ENCODE results near the gene LPP. TPM values are rescaled to one million over a fixed set of nuclear protein-coding genes. Genes with fewer than 3 reads are reported as not detected.

The LPP gene
- total RNA-seq, 3 donors from 2014 or later = 262 to 816 (median 325) TPM

DNA sequence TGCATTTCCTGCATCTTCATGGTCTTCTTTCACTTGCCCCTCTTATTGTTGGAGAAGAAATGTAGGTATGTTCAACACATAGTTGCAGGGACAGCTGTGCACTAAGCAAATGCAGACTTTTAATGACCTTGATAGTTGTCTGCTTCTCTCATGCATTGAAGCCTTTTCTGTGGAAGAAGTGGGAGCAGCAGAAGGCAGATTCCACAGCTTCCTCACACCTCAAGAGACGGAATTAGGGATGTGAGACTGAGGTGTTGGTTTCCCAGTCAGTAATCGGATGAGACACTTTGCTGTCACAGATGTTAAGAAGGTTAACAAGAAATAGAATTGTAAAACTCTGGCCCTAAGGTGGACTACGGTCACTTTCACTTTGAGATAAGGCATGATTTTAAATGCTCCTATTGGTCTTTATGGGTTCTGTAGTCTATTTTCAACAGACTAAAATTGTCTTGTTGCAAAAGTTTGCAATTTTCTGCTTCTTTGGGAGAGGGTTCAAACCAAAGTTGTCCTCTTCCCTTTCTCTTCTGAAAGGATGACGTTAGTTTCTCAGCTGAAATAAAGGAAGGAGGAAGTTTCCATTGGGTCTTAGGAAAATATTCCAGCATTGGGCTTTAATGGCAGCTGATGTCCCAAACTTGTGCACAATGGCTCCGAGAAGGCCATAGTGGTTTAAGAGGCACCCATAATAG is 117.4 kb downstream of the LPP start:
- TF ChIP-seq, protein P1, sequence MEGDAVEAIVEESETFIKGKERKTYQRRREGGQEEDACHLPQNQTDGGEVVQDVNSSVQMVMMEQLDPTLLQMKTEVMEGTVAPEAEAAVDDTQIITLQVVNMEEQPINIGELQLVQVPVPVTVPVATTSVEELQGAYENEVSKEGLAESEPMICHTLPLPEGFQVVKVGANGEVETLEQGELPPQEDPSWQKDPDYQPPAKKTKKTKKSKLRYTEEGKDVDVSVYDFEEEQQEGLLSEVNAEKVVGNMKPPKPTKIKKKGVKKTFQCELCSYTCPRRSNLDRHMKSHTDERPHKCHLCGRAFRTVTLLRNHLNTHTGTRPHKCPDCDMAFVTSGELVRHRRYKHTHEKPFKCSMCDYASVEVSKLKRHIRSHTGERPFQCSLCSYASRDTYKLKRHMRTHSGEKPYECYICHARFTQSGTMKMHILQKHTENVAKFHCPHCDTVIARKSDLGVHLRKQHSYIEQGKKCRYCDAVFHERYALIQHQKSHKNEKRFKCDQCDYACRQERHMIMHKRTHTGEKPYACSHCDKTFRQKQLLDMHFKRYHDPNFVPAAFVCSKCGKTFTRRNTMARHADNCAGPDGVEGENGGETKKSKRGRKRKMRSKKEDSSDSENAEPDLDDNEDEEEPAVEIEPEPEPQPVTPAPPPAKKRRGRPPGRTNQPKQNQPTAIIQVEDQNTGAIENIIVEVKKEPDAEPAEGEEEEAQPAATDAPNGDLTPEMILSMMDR (IDR thresholded peaks at IDR 0.05) = no peak
- Histone ChIP-seq H3K4me3 (no peak overlapping the region), H3K9me3 (no peaks in the 10 kb centered on the region), H3K4me1 (ENCODE audit: low read depth) (peaks cover 49% of the 10 kb centered on the region), H3K36me3 (ENCODE audit: low read depth) (no peaks in the 10 kb centered on the region)
- ATAC-seq = no peak
- intact Hi-C loops (cut with DNase I, micrococcal nuclease) = no loop called here
- DNase-seq = no peak

DNA sequence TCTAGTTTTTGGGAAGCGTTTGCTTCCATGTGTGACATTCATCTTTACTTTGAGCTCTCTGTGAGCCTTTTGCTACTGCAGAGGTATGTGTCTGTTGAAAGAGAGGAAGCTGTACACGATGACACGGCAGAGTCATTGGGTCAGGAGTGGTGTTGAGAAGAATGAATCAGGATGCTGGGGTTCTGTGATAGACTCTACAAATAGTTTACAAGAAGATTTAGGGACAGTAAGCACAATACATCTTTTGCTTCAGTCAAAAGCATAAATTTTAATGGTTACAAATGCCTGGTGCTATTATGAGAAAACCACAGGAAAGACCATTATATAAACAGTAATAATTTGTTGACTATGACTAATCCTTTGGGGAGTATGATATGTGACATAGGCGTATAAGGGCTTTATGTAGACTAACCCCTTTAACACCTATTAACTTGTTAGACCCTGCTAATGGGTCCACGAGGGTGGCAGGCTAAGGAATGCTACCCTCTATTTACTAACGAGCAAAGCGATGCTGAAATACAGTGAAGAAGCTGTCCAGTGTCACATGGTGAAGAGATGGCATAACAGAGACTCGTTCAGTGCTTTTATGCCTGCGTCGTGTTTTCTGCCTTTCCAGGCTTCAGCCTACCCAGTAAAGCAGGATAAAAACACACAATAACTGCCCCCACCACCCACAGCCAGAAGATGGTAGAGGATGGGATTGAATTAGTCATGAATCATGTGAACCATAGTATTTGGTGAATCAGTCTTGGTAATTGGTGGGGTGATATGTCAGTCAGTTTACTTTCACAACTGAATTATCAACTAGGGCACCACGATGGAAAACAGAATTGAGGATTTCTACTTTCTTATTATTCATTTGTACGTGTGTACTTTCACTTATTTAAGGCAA is 118.8 kb downstream of the LPP start:
- Histone ChIP-seq H3K4me3 (no peak overlapping the region), H3K9me3 (no peaks in the 10 kb centered on the region), H3K4me1 (ENCODE audit: low read depth) (peaks cover 39% of the 10 kb centered on the region), H3K36me3 (ENCODE audit: low read depth) (no peaks in the 10 kb centered on the region)
- ATAC-seq = no peak
- no peak for DNase-seq
- TF ChIP-seq, protein P1 (IDR thresholded peaks at IDR 0.05) = no peak
- intact Hi-C loops (cut with DNase I, micrococcal nuclease) = no loop called here

DNA sequence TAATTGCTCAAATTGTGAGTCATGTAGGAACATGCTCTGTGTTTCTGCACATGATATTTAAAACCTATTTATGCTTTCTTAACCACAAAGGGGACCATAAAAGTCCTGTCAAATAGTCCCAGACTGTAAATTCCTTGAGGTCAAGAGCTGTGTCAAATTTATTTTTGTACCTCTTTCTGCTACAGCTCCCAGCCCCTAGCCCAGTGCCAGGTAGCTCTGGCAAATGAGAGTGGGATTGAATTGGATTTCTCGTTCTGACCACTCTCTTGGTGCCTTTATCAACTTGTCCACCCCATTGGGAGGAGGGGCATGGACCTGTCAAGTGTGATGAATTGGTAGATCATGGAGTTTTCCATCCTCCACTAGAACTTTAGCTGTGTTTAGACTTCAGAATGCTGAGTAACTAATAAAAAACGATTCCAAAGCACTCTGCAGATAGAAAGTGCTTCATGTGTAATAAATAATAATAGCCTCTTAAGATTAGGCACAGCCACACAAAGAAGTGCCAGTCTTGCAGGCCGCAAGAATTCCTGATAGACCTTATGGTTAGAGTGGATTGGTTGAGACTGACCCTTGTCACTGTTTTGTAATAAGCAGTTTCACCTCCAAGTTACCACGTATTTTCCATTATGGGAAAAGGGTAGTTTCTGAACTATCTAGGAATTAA is 120.4 kb downstream of the LPP start:
- H3K4me1 ChIP-seq (ENCODE audit: low read depth) = peaks cover 25% of the 10 kb centered on the region
- no peak for DNase-seq

DNA sequence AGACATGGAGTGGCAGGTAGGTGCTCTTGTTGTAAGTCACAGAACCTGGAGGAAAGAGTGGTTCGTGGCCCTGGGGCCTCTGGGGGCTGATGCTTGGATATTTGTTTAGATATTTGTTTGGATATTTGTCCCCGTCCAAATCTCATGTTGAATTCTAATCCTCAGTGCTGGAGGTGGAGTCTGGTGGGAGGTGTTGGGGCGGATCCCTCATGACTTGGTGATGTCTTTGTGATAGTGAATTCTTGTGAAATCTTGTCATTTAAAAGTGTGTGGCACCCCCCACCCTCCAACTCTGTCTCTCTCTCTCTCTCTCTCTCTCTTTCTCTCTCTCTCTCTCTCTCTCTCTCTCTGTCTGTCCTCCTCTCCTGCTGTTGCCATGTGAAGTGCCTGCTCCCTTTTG is 122.4 kb downstream of the LPP start:
- Histone ChIP-seq H3K36me3 (ENCODE audit: low read depth) (no peaks in the 10 kb centered on the region), H3K4me1 (ENCODE audit: low read depth) (peaks cover 13% of the 10 kb centered on the region), H3K9me3 (no peaks in the 10 kb centered on the region), H3K4me3 (no peak overlapping the region)
- DNase-seq (no peak), ATAC-seq (no peak)
- TF ChIP-seq, protein P1 (IDR thresholded peaks at IDR 0.05) = no peak
- intact Hi-C loops (cut with DNase I, micrococcal nuclease) = no loop called here

More for the DNA sequence above, 120.4 kb downstream of the LPP start:
- no peak overlapping the region for H3K4me3 ChIP-seq
- no peak for ATAC-seq
- TF ChIP-seq, protein P1 (IDR thresholded peaks at IDR 0.05) = no peak
- no peaks in the 10 kb centered on the region for H3K36me3 ChIP-seq (ENCODE audit: low read depth)
- H3K9me3 ChIP-seq = no peaks in the 10 kb centered on the region
- intact Hi-C loops (cut with DNase I, micrococcal nuclease) = no loop called here

DNA sequence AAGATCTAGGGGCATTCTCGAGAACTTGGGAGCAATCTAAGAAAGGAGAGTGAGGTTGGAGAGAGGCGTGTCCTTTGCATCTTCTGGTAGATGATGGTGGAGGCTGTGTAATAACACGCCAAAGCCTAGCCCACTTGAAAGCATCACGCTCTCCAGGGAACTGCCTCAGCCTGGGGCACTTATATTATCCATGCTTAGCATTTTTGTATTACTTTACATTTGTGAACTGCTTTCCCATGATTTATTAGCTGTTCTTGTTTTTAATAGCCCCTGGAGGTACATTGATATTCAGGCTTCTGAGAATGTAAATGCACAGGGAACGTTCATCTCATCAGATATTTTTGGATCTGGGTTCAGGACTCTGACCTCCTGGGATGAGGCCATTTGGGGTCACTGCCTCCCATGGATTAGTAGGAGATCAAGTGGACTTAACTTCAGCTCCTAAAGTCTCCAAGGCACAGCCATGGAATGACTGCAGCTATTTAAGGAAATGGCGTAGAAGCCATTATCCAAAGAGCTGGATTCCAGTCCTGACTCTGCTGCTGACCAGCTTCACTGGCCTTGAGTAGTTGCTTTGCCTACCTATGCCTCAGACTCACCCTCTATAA is 124.9 kb downstream of the LPP start:
- no peaks in the 10 kb centered on the region for H3K4me1 ChIP-seq (ENCODE audit: low read depth)
- TF ChIP-seq, protein P1 (IDR thresholded peaks at IDR 0.05) = no peak
- intact Hi-C loops (cut with DNase I, micrococcal nuclease) = no loop called here
- H3K36me3 ChIP-seq (ENCODE audit: low read depth) = no peaks in the 10 kb centered on the region
- H3K9me3 ChIP-seq = no peaks in the 10 kb centered on the region
- no peak for ATAC-seq
- H3K4me3 ChIP-seq = no peak overlapping the region
- DNase-seq = no peak
